GM12878 (cell line): ENCODE results near the gene FAM9B. TPM values are rescaled to one million over a fixed set of nuclear protein-coding genes. Genes with fewer than 3 reads are reported as not detected.

Source experiments
- ATAC-seq: fragments of 200-7000 bp; cut with Tn5 transposase; 3 replicates; pipeline ENCODE4 v1.9.1; 2020; ENCODE audit warnings: mild to moderate bottlenecking, moderate library complexity
- BruUV-seq: library from RNA; stranded (reverse); fragments of 400-500 nt; replicated peaks from 2 replicates; lab custom pipeline; 2021; lab: Mats Ljungman, UMichigan
- CTCF ChIA-PET: fragments of 300-600 bp; sonication (Branson Sonifier 250); formaldehyde crosslinking; extraction: SDS; loops from one replicate; lab custom pipeline; 2021; ENCODE audit warnings: inconsistent platforms; lab: Yijun Ruan, JAX
- POLR2A ChIA-PET: fragments of 350-600 bp; formaldehyde crosslinking; extraction: SDS; loops from one replicate; lab custom pipeline; 2021; ENCODE audit warnings: inconsistent platforms; lab: Charles Lee
- RAD21 ChIA-PET: fragments of 300-600 bp; sonication (Branson Sonifier 250); formaldehyde crosslinking; loops from one replicate; lab custom pipeline; 2023; ENCODE audit warnings: antibody characterized with exemption; ENCODE audit not compliant: unreplicated experiment; lab: Charles Lee
- SMC1A ChIA-PET: fragments of 300-600 bp; sonication (Branson Sonifier 250); formaldehyde crosslinking; loops from one replicate; lab custom pipeline; 2023; ENCODE audit not compliant: unreplicated experiment, uncharacterized antibody; lab: Charles Lee
- DNase-seq: peaks from one replicate; pipeline ENCODE4 v3.0.0-alpha.2; 2011; ENCODE audit warnings: low read depth, low spot score
- FAIRE-seq: peaks from 3 replicates; lab custom pipeline; 2011; peaks lifted over from hg19 to GRCh38; lab: Jason Lieb, UNC
- H2AFZ ChIP-seq: 2 replicates; pipeline ENCODE4 v1.6.0; 2011; ENCODE audit warnings: low read depth, low read length, control low read depth; ENCODE audit not compliant: control insufficient read depth
- H3K27ac ChIP-seq: 2 replicates; pipeline ENCODE4 v1.5.1; 2011; ENCODE audit warnings: control low read depth; ENCODE audit not compliant: control insufficient read depth, insufficient read depth
- H3K27me3 ChIP-seq, 2 experiments: replicated peaks in 1 of 2; 2 replicates each; pipeline versions ENCODE4 v1.6.0 to v1.6.1; 2011; ENCODE audit warnings: low read length in 1 of 2; ENCODE audit not compliant: control insufficient read depth in 2 of 2, insufficient read depth in 2 of 2
- H3K36me3 ChIP-seq, 2 experiments: 2 replicates each; pipeline ENCODE4 v1.5.1; 2011; ENCODE audit warnings: low read length in 1 of 2; ENCODE audit not compliant: control insufficient read depth in 2 of 2, insufficient read depth in 2 of 2
- H3K4me1 ChIP-seq: 2 replicates; pipeline ENCODE4 v1.6.1; 2011; ENCODE audit warnings: mild to moderate bottlenecking, low read length, moderate library complexity, mixed read lengths; ENCODE audit not compliant: control insufficient read depth, insufficient read depth
- H3K4me2 ChIP-seq: 2 replicates; pipeline ENCODE4 v1.6.0; 2011; ENCODE audit warnings: control low read depth; ENCODE audit not compliant: control insufficient read depth, insufficient read depth
- H3K4me3 ChIP-seq: fragments of 200-600 bp; sonication (generic); 2 replicates; pipeline ENCODE4 v1.5.1; 2016
- H3K79me2 ChIP-seq: 2 replicates; pipeline ENCODE4 v1.6.0; 2011; ENCODE audit warnings: low read length; ENCODE audit not compliant: control insufficient read depth, insufficient read depth
- H3K9ac ChIP-seq: 2 replicates; pipeline ENCODE4 v1.8.0; 2011; ENCODE audit warnings: low read length, control low read depth, mixed read lengths; ENCODE audit not compliant: control insufficient read depth, insufficient read depth
- H3K9me3 ChIP-seq: replicated peaks from 3 replicates; pipeline ENCODE4 v1.5.1; 2011; ENCODE audit warnings: mild to moderate bottlenecking, low read length; ENCODE audit not compliant: control insufficient read depth, insufficient read depth
- H4K20me1 ChIP-seq: 2 replicates; pipeline ENCODE4 v1.6.0; 2011; ENCODE audit not compliant: control insufficient read depth, insufficient read depth
- BCL11A ChIP-seq: IDR thresholded peaks from 2 replicates; pipeline ENCODE4 v1.6.1; 2011; ENCODE audit warnings: low read depth, low read length
- BHLHE40 ChIP-seq, 2 experiments: fragments of 450-650 bp in 1 of 2; IDR thresholded peaks; 2 replicates each; pipeline ENCODE4 v1.6.1; 2011 to 2017; ENCODE audit warnings: low read depth in 2 of 2, borderline replicate concordance in 1 of 2, improper control_type of control experiment in 1 of 2, low read length in 1 of 2, mild to moderate bottlenecking in 1 of 2
- CHD4 ChIP-seq: fragments of 200-600 bp; sonication (generic); IDR thresholded peaks from 2 replicates; pipeline ENCODE4 v1.6.1; 2016; ENCODE audit warnings: mild to moderate bottlenecking
- EGR1 ChIP-seq, 2 experiments: IDR thresholded peaks; 1 replicate in 1 of 2; 2 replicates in 1 of 2; pipeline ENCODE4 v1.6.1; 2011 to 2012; ENCODE audit warnings: low read depth in 2 of 2, low read length in 2 of 2, borderline replicate concordance in 1 of 2, mild to moderate bottlenecking in 1 of 2, moderate library complexity in 1 of 2
- ETV6 ChIP-seq, 2 experiments: fragments of 450-650 bp in 1 of 2; IDR thresholded peaks in 1 of 2; conservative IDR thresholded peaks in 1 of 2; 2 replicates each; pipeline ENCODE4 v1.6.1; 2014; ENCODE audit warnings: antibody characterized with exemption in 1 of 2, borderline replicate concordance in 1 of 2, low read depth in 1 of 2, mild to moderate bottlenecking in 1 of 2, moderate library complexity in 1 of 2
- EZH2 ChIP-seq: IDR thresholded peaks from 2 replicates; pipeline ENCODE4 v1.6.1; 2012; ENCODE audit warnings: low read depth, mild to moderate bottlenecking, control low read depth, inconsistent platforms, low read length, borderline replicate concordance; ENCODE audit not compliant: control insufficient read depth
- HDAC6 ChIP-seq: fragments of 200-600 bp; sonication (generic); IDR thresholded peaks from one replicate; pipeline ENCODE4 v1.8.0; 2017; ENCODE audit warnings: antibody characterized with exemption; ENCODE audit not compliant: unreplicated experiment
- MEF2A ChIP-seq: IDR thresholded peaks from 2 replicates; pipeline ENCODE4 v1.6.1; 2011; ENCODE audit warnings: low read depth, mild to moderate bottlenecking, low read length, moderate library complexity; ENCODE audit not compliant: insufficient read depth
- MXI1 ChIP-seq: fragments of 150-350 bp; IDR thresholded peaks from 2 replicates; pipeline ENCODE4 v1.6.1; 2011; ENCODE audit warnings: low read depth, mild to moderate bottlenecking, inconsistent platforms, low read length, improper control_type of control experiment
- NBN ChIP-seq: fragments of 450-650 bp; IDR thresholded peaks from 2 replicates; pipeline ENCODE4 v1.6.1; 2016
- NFXL1 ChIP-seq: fragments of 450-650 bp; IDR thresholded peaks from 2 replicates; pipeline ENCODE4 v1.6.1; 2017; ENCODE audit warnings: antibody characterized with exemption, mild to moderate bottlenecking, borderline replicate concordance
- NFYB ChIP-seq: IDR thresholded peaks from 2 replicates; pipeline ENCODE4 v1.6.1; 2011; ENCODE audit warnings: low read depth, mild to moderate bottlenecking, low read length, improper control_type of control experiment, moderate library complexity; ENCODE audit not compliant: insufficient read depth
- SMAD1 ChIP-seq: fragments of 450-650 bp; IDR thresholded peaks from 2 replicates; pipeline ENCODE4 v1.6.1; 2018; ENCODE audit warnings: mild to moderate bottlenecking, low read depth; ENCODE audit not compliant: partially characterized antibody
- SMAD5 ChIP-seq: IDR thresholded peaks from 2 replicates; pipeline ENCODE4 v1.6.1; 2016; ENCODE audit warnings: antibody characterized with exemption, low read depth
- TCF7 ChIP-seq: IDR thresholded peaks from 2 replicates; pipeline ENCODE4 v1.6.1; 2014; ENCODE audit warnings: antibody characterized with exemption, borderline replicate concordance
- ZNF207 ChIP-seq: fragments of 450-650 bp; IDR thresholded peaks from 2 replicates; pipeline ENCODE4 v1.6.1; 2014; ENCODE audit warnings: antibody characterized with exemption, mild to moderate bottlenecking, borderline replicate concordance
- ZZZ3 ChIP-seq: IDR thresholded peaks from 2 replicates; pipeline ENCODE4 v1.6.1; 2011; ENCODE audit warnings: low read depth; ENCODE audit not compliant: control insufficient read depth, insufficient read length
- WGBS: methylation state at CpG from one replicate; pipeline ENCODE4 v1.1.6; 2016; ENCODE audit warnings: low lambda C conversion rate; ENCODE audit not compliant: insufficient replicate concordance, insufficient coverage; ENCODE audit errors: missing lambda C conversion rate; 5-methylcytosine and 5-hydroxymethylcytosine counted together
- in situ Hi-C: fragments of 300-500 bp; cut with MboI; formaldehyde crosslinking; loops from 9 replicates; pipeline ENCODE4 v1.14.3; 2018; ENCODE audit warnings: mixed read lengths
- intact Hi-C: fragments of 100-400 bp; cut with micrococcal nuclease; formaldehyde crosslinking; loops from one replicate; pipeline ENCODE4 v1.14.2; 2022; ENCODE audit not compliant: unreplicated experiment
- polyA plus RNA-seq, 11 experiments: library from polyadenylated mRNA; depleted of rRNA in 4 of 11; unstranded in 6 of 11; stranded (reverse) in 5 of 11; fragments of >200 nt; fragmentation: Nextera tagmentation in 4 of 11; fragmentation: Illumina TruSeq in 1 of 11; extraction: Ambion mirVana in 4 of 11; extraction: Trizol in 1 of 11; gene quantifications; 1 replicate in 1 of 11; 2 replicates in 10 of 11; pipeline versions ENCODE4 v1.2.1 to v1.2.3, GENCODE V29; 2011 to 2016; ENCODE audit warnings: inconsistent platforms in 2 of 11, missing spikeins in 2 of 11, low read depth in 1 of 11
- total RNA-seq, 4 experiments: library from RNA; depleted of rRNA in 3 of 4; stranded (reverse); fragments of >200 nt in 3 of 4; fragmentation: Illumina TruSeq in 1 of 4; extraction: Trizol in 1 of 4; gene quantifications; 2 replicates each; pipeline versions ENCODE4 v1.2.1 to v1.2.3, GENCODE V29; 2013 to 2021
- TF ChIP-seq, protein P1 (sequence below): IDR thresholded peaks from 2 replicates; pipeline ENCODE4 v1.6.1; 2012; ENCODE audit warnings: mild to moderate bottlenecking, low read depth, low read length

The FAM9B gene
- total and polyA plus RNA-seq, 10 of the 15 experiments (the other 5 are each of a cell fraction or from before 2014, with no cell fraction given) = not detected

DNA sequence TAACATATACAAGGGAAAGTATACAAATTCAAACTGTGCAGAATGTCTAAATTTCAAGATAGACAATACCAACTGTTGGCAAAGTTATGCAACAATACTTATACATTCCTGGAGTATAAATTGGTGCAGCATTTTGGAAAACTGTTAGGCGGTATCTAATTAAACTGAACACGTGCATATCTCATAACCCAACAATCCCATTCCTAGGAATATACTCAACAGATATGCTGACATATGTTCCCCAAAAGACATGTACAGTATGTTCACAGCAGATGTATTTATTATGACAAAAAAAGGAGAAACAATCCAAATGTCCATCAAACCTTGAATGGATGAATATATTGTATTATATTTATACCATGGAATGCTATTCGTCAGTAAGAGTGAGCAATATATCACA, 16.4 kb upstream of the FAM9B start:
- in situ Hi-C loops = no loop called here

DNA sequence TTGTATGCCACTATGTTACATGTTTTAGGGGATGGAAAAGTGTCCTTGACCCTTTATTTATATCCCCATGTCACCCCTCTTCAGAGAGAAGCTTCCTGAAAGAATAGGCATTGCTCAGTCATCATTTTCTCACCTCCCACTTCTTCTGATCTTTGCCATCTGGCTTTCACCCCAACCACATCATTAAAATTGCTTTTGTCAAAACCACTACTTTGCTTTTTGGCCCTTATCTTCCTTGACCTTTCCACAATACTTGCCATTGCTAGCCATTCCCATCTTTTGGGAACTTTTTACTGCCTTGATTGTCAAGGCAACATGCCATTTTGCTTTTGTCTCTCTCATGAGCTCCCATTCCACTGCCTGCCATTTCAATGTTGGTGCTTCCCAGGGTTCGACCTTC, 14.9 kb upstream of the FAM9B start:
- intact Hi-C loops = no loop called here
- BruUV-seq = no TSS peak
- H3K4me1 ChIP-seq = no peaks in the 10 kb centered on the region
- ATAC-seq = no peak
- no peaks in the 10 kb centered on the region for H4K20me1 ChIP-seq
- no peak overlapping the region for H2AFZ ChIP-seq
- H3K4me3 ChIP-seq = no peak overlapping the region
- H3K36me3 ChIP-seq = no peaks in the 10 kb centered on the region
- no peak overlapping the region for H3K27ac ChIP-seq
- WGBS = 0% methylated on average over 1 of the region's 1 CpG
- RAD21 ChIA-PET = no interaction called here
- no peak for FAIRE-seq
- H3K27me3 ChIP-seq = no peaks in the 10 kb centered on the region
- no peaks in the 10 kb centered on the region for H3K9me3 ChIP-seq
- DNase-seq = no peak
- H3K9ac ChIP-seq = no peak overlapping the region
- POLR2A ChIA-PET = no interaction called here
- CTCF ChIA-PET = no interaction called here
- no peaks in the 10 kb centered on the region for H3K79me2 ChIP-seq
- SMC1A ChIA-PET = no interaction called here
- no peak overlapping the region for H3K4me2 ChIP-seq
- in situ Hi-C loops = no loop called here
- TF ChIP-seq CHD4 (no peak), MXI1 (no peak), ZNF207 (no peak), BHLHE40 (IDR thresholded peaks at IDR 0.05; ENCODE audit: borderline replicate concordance in 1 of 2, low read depth in 2 of 2, low read length in 1 of 2) (no peak), NFYB (no peak), BCL11A (no peak), NFXL1 (no peak), EZH2 (no peak), ZZZ3 (no peak), SMAD1 (no peak), HDAC6 (no peak), MEF2A (no peak), EGR1 (IDR thresholded peaks at IDR 0.05; ENCODE audit: borderline replicate concordance in 1 of 2, low read depth in 2 of 2, low read length in 2 of 2) (no peak)
- TF ChIP-seq, protein P1, sequence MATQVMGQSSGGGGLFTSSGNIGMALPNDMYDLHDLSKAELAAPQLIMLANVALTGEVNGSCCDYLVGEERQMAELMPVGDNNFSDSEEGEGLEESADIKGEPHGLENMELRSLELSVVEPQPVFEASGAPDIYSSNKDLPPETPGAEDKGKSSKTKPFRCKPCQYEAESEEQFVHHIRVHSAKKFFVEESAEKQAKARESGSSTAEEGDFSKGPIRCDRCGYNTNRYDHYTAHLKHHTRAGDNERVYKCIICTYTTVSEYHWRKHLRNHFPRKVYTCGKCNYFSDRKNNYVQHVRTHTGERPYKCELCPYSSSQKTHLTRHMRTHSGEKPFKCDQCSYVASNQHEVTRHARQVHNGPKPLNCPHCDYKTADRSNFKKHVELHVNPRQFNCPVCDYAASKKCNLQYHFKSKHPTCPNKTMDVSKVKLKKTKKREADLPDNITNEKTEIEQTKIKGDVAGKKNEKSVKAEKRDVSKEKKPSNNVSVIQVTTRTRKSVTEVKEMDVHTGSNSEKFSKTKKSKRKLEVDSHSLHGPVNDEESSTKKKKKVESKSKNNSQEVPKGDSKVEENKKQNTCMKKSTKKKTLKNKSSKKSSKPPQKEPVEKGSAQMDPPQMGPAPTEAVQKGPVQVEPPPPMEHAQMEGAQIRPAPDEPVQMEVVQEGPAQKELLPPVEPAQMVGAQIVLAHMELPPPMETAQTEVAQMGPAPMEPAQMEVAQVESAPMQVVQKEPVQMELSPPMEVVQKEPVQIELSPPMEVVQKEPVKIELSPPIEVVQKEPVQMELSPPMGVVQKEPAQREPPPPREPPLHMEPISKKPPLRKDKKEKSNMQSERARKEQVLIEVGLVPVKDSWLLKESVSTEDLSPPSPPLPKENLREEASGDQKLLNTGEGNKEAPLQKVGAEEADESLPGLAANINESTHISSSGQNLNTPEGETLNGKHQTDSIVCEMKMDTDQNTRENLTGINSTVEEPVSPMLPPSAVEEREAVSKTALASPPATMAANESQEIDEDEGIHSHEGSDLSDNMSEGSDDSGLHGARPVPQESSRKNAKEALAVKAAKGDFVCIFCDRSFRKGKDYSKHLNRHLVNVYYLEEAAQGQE = no peak

More for the DNA sequence above, 16.4 kb upstream of the FAM9B start:
- RAD21 ChIA-PET = no interaction called here
- Histone ChIP-seq H2AFZ (no peak overlapping the region), H3K9me3 (no peaks in the 10 kb centered on the region), H3K9ac (no peak overlapping the region), H3K4me1 (no peaks in the 10 kb centered on the region), H3K79me2 (no peaks in the 10 kb centered on the region), H3K4me2 (no peak overlapping the region), H3K27ac (no peak overlapping the region), H3K36me3 (no peaks in the 10 kb centered on the region), H3K27me3 (no peaks in the 10 kb centered on the region), H4K20me1 (no peaks in the 10 kb centered on the region), H3K4me3 (no peak overlapping the region)
- CTCF ChIA-PET = no interaction called here
- no TSS peak for BruUV-seq
- FAIRE-seq = no peak
- DNase-seq = no peak
- 18% methylated on average over 3 of the region's 3 CpGs for WGBS
- SMC1A ChIA-PET = no interaction called here
- ATAC-seq = no peak
- intact Hi-C loops = no loop called here
- POLR2A ChIA-PET = no interaction called here
- TF ChIP-seq ETV6 (conservative IDR thresholded peaks at IDR 0.05 in 1 of 2, IDR thresholded peaks at IDR 0.05 in 1 of 2; ENCODE audit: borderline replicate concordance in 1 of 2, low read depth in 1 of 2) (no peak), TCF7 (no peak), NBN (no peak), SMAD5 (no peak)
